HepG2 (cell line): ENCODE measurements around the gene MYOM1. TPM values are rescaled to one million over a fixed set of nuclear protein-coding genes. Genes with fewer than 3 reads are reported as not detected.

Source experiments
- ATAC-seq: fragments of 200-7000 bp; cut with Tn5 transposase; 3 replicates; pipeline ENCODE4 v1.9.1; 2020; ENCODE audit warnings: mild to moderate bottlenecking, moderate library complexity
- BruUV-seq: library from RNA; stranded (reverse); fragments of 400-500 nt; replicated peaks from 2 replicates; lab custom pipeline; 2021; lab: Mats Ljungman, UMichigan
- CTCF ChIA-PET: fragments of 300-600 bp; formaldehyde crosslinking; extraction: SDS; loops from one replicate; lab custom pipeline; 2021; ENCODE audit warnings: low total read pairs, inconsistent platforms, low intra/inter-chr PET ratio; lab: Yijun Ruan, JAX
- POLR2A ChIA-PET: fragments of 350-600 bp; sonication (Branson Sonifier 250); formaldehyde crosslinking; loops from one replicate; lab custom pipeline; 2020; ENCODE audit warnings: antibody characterized with exemption, inconsistent platforms; lab: Yijun Ruan, JAX
- DNase-seq: peaks from one replicate; pipeline ENCODE4 v3.0.0-alpha.2; 2015; ENCODE audit warnings: low spot score
- FAIRE-seq: peaks from 3 replicates; lab custom pipeline; 2011; peaks lifted over from hg19 to GRCh38; lab: Jason Lieb, UNC
- H2AFZ ChIP-seq: one replicate; pipeline ENCODE4 v1.6.1; 2011; ENCODE audit warnings: low read length, inconsistent platforms
- H3K27ac ChIP-seq: fragments of 300-600 bp; 3 replicates; pipeline ENCODE4 v1.8.0; 2011; ENCODE audit warnings: mixed run types, mild to moderate bottlenecking, mixed read lengths, low read length, inconsistent platforms; ENCODE audit not compliant: insufficient read depth; ENCODE audit errors: extremely low read length
- H3K27me3 ChIP-seq, 2 experiments: fragments of 200-600 bp in 1 of 2; 2 replicates in 1 of 2; 3 replicates in 1 of 2; pipeline versions ENCODE4 v1.6.0 to v1.8.0; 2011; ENCODE audit warnings: low read length in 2 of 2, mild to moderate bottlenecking in 2 of 2, moderate library complexity in 2 of 2, inconsistent platforms in 1 of 2; ENCODE audit not compliant: insufficient read depth in 2 of 2, control insufficient read depth in 1 of 2
- H3K36me3 ChIP-seq, 2 experiments: fragments of 200-600 bp in 1 of 2; replicated peaks in 1 of 2; 2 replicates in 1 of 2; 3 replicates in 1 of 2; pipeline versions ENCODE4 v1.5.1 to v1.8.0; 2011; ENCODE audit warnings: low read length in 2 of 2, inconsistent platforms in 1 of 2; ENCODE audit not compliant: insufficient read depth in 2 of 2, control insufficient read depth in 1 of 2
- H3K4me1 ChIP-seq: 2 replicates; pipeline ENCODE4 v1.5.1; 2012; ENCODE audit warnings: low read length, inconsistent platforms; ENCODE audit not compliant: insufficient read depth
- H3K4me2 ChIP-seq: 2 replicates; pipeline ENCODE4 v1.6.0; 2011; ENCODE audit warnings: low read depth, low read length, inconsistent platforms
- H3K4me3 ChIP-seq, 3 experiments: fragments of 200-600 bp in 1 of 3; sonication (generic), shearing (Covaris generic) in 1 of 3; replicated peaks in 1 of 3; 2 replicates each; pipeline ENCODE4 v1.5.1; 2011 to 2016; ENCODE audit warnings: low read length in 3 of 3, inconsistent platforms in 2 of 3, low read depth in 2 of 3, mild to moderate bottlenecking in 2 of 3, control low read depth in 1 of 3, mixed read lengths in 1 of 3; ENCODE audit not compliant: insufficient read depth in 1 of 3
- H3K79me2 ChIP-seq: one replicate; pipeline ENCODE4 v1.6.1; 2011; ENCODE audit warnings: low read length, inconsistent platforms; ENCODE audit not compliant: insufficient read depth
- H3K9ac ChIP-seq: 2 replicates; pipeline ENCODE4 v1.6.0; 2011; ENCODE audit warnings: mild to moderate bottlenecking, low read depth, low read length, inconsistent platforms; ENCODE audit not compliant: insufficient read depth
- H3K9me3 ChIP-seq: 2 replicates; pipeline ENCODE4 v1.5.1; 2012; ENCODE audit warnings: mild to moderate bottlenecking, low read length
- H4K20me1 ChIP-seq: 2 replicates; pipeline ENCODE4 v1.6.0; 2011; ENCODE audit warnings: inconsistent platforms, mild to moderate bottlenecking, low read length, moderate library complexity; ENCODE audit not compliant: insufficient read depth
- BCL6 ChIP-seq: IDR thresholded peaks from 2 replicates; pipeline ENCODE4 v1.6.1; 2016; ENCODE audit warnings: missing genetic modification reagents, missing compliant biosample characterization
- BRD4 ChIP-seq: sonication (generic); formaldehyde crosslinking; IDR thresholded peaks from 2 replicates; pipeline ENCODE4 v1.4.0; 2020; ENCODE audit warnings: missing genetic modification reagents
- CC2D1A ChIP-seq: sonication (generic); formaldehyde crosslinking; IDR thresholded peaks from 2 replicates; pipeline ENCODE4 v1.8.1; 2023; ENCODE audit warnings: mild to moderate bottlenecking, missing genetic modification reagents
- DNMT1 ChIP-seq: sonication (generic); formaldehyde crosslinking; IDR thresholded peaks from 2 replicates; pipeline ENCODE4 v1.5.1; 2020; ENCODE audit warnings: mild to moderate bottlenecking, missing genetic modification reagents
- LCORL ChIP-seq, 2 experiments: fragments of 450-650 bp in 1 of 2; sonication (generic) in 1 of 2; formaldehyde crosslinking in 1 of 2; IDR thresholded peaks; 2 replicates each; pipeline versions ENCODE4 v1.5.0 to v1.6.1; 2017 to 2020; ENCODE audit warnings: antibody characterized with exemption in 1 of 2, missing genetic modification reagents in 1 of 2
- MBD4 ChIP-seq: IDR thresholded peaks from 2 replicates; pipeline ENCODE4 v1.6.1; 2012; ENCODE audit warnings: low read length, inconsistent platforms, borderline replicate concordance
- NFYB ChIP-seq: sonication (generic); formaldehyde crosslinking; IDR thresholded peaks from 2 replicates; pipeline ENCODE4 v1.4.0; 2020; ENCODE audit warnings: missing genetic modification reagents
- RFX5 ChIP-seq: IDR thresholded peaks from 2 replicates; pipeline ENCODE4 v1.6.1; 2011; ENCODE audit warnings: low read depth, low read length, improper control_type of control experiment
- YEATS4 ChIP-seq: sonication (generic); formaldehyde crosslinking; IDR thresholded peaks from 2 replicates; pipeline ENCODE4 v1.4.0; 2020; ENCODE audit warnings: missing genetic modification reagents, borderline replicate concordance
- ZNF615 ChIP-seq: sonication (generic); formaldehyde crosslinking; IDR thresholded peaks from 2 replicates; pipeline ENCODE4 v1.5.0; 2020; ENCODE audit warnings: mild to moderate bottlenecking, missing genetic modification reagents, borderline replicate concordance
- ZNF746 ChIP-seq: sonication (generic); formaldehyde crosslinking; IDR thresholded peaks from 2 replicates; pipeline ENCODE4 v1.8.0; 2022; ENCODE audit warnings: mild to moderate bottlenecking, missing genetic modification reagents
- ZNF747 ChIP-seq: sonication (generic); formaldehyde crosslinking; IDR thresholded peaks from 2 replicates; pipeline ENCODE4 v1.8.1; 2023; ENCODE audit warnings: missing genetic modification reagents, mild to moderate bottlenecking, borderline replicate concordance
- ZZZ3 ChIP-seq: sonication (generic); formaldehyde crosslinking; IDR thresholded peaks from 2 replicates; pipeline ENCODE4 v1.4.0; 2020; ENCODE audit warnings: missing genetic modification reagents, mild to moderate bottlenecking, borderline replicate concordance
- WGBS: methylation state at CpG from one replicate; pipeline ENCODE4 v1.1.6; 2017; ENCODE audit warnings: low lambda C conversion rate; 5-methylcytosine and 5-hydroxymethylcytosine counted together
- in situ Hi-C: cut with HindIII; loops from 2 replicates; pipeline ENCODE4 v1.10.0; 2017; ENCODE audit warnings: low pct_unique_long_range_greater_than_20kb; ENCODE audit not compliant: extremely low pct_ligation_motif_present
- intact Hi-C: fragments of 100-400 bp; cut with micrococcal nuclease; formaldehyde crosslinking; loops from one replicate; pipeline ENCODE4 v1.10.0; 2022; ENCODE audit not compliant: unreplicated experiment
- polyA plus RNA-seq, 8 experiments: library from polyadenylated mRNA; depleted of rRNA in 3 of 8; stranded (reverse) in 7 of 8; unstranded in 1 of 8; fragments of >200 nt; fragmentation: Illumina TruSeq in 4 of 8; extraction: Trizol in 4 of 8; gene quantifications; 2 replicates each; pipeline versions ENCODE4 v1.2.1 to v1.2.3, GENCODE V29; 2011 to 2016; ENCODE audit warnings: low read depth in 4 of 8, missing spikeins in 1 of 8, mixed read lengths in 1 of 8; ENCODE audit not compliant: insufficient read depth in 1 of 8
- total RNA-seq, 5 experiments: library from RNA; depleted of rRNA; stranded (reverse); fragments of >200 nt; fragmentation: Illumina TruSeq; extraction: Trizol; gene quantifications; 2 replicates each; pipeline ENCODE4 v1.2.3, GENCODE V29; 2016; ENCODE audit warnings: low read depth in 1 of 5
- TF ChIP-seq, protein P1 (sequence below): sonication (generic); formaldehyde crosslinking; IDR thresholded peaks from 2 replicates; pipeline ENCODE4 v1.5.0; 2020; ENCODE audit warnings: mild to moderate bottlenecking, missing genetic modification reagents, borderline replicate concordance
- TF ChIP-seq, protein P2 (sequence below): sonication (generic); formaldehyde crosslinking; IDR thresholded peaks from 2 replicates; pipeline ENCODE4 v1.5.1; 2020; ENCODE audit warnings: mild to moderate bottlenecking, missing genetic modification reagents, moderate library complexity

The MYOM1 gene
- total and polyA plus RNA-seq, 2 of the 13 experiments (the other 11 are each of a cell fraction or from before 2014, with no cell fraction given), result 0.46 to 0.98 TPM

DNA sequence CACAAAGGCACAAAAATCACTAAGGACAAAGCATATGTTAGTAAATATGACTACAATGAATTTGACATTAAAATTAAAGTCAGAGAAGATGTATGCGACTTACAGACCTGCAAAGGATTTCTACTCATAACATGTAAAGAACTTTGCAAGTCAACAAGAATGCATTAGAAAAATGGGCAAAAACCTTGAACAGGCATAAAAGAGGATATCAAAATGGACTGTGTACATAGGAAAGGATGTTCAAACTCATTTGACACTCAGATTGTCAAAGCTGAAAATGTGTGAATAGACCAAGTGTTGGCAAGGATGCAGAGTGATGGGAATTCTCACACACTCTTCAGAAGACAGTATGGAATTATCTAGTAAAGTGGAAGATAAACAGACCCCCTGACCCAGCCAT is 94.9 kb downstream of the MYOM1 start:
- 85% methylated on average over 1 of the region's 1 CpG for WGBS
- in situ Hi-C loops, result no loop called here
- no peaks in the 10 kb centered on the region for H4K20me1 ChIP-seq
- no peak overlapping the region for H2AFZ ChIP-seq
- H3K4me2 ChIP-seq, result no peak overlapping the region
- ChIA-PET POLR2A (no interaction called here), CTCF (no interaction called here)
- H3K27ac ChIP-seq, result no peak overlapping the region
- no peaks in the 10 kb centered on the region for H3K27me3 ChIP-seq
- no peak for ATAC-seq
- peaks cover 32% of the 10 kb centered on the region for H3K4me1 ChIP-seq
- no peaks in the 10 kb centered on the region for H3K79me2 ChIP-seq
- H3K4me3 ChIP-seq, result no peak overlapping the region
- no peak for FAIRE-seq
- H3K9ac ChIP-seq, result no peak overlapping the region
- intact Hi-C loops, result loop anchor here (5.0 to 10.0 kb wide), 2 partner anchors 113 to 190 kb away; partner anchors contain the start of gene LPIN2
- no peaks in the 10 kb centered on the region for H3K36me3 ChIP-seq
- no peaks in the 10 kb centered on the region for H3K9me3 ChIP-seq
- no peak for DNase-seq
- BruUV-seq, result no TSS peak
- no peak for TF ChIP-seq ZNF746
- TF ChIP-seq MBD4, result no peak
- TF ChIP-seq CC2D1A (CRISPR knock-in tag), result no peak
- no peak for TF ChIP-seq LCORL (IDR thresholded peaks at IDR 0.05)
- no peak for TF ChIP-seq LCORL (CRISPR knock-in tag; IDR thresholded peaks at IDR 0.05)
- TF ChIP-seq, protein P1, sequence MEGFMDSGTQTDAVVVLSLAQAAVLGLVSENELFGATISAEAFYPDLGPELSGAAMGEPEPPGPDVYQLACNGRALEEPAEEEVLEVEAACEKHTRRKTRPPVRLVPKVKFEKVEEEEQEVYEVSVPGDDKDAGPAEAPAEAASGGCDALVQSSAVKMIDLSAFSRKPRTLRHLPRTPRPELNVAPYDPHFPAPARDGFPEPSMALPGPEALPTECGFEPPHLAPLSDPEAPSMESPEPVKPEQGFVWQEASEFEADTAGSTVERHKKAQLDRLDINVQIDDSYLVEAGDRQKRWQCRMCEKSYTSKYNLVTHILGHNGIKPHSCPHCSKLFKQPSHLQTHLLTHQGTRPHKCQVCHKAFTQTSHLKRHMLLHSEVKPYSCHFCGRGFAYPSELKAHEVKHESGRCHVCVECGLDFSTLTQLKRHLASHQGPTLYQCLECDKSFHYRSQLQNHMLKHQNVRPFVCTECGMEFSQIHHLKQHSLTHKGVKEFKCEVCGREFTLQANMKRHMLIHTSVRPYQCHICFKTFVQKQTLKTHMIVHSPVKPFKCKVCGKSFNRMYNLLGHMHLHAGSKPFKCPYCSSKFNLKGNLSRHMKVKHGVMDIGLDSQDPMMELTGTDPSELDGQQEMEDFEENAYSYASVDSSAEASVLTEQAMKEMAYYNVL (CRISPR knock-in tag), result no peak
- TF ChIP-seq RFX5, result no peak
- TF ChIP-seq YEATS4 (CRISPR knock-in tag), result no peak
- no peak for TF ChIP-seq BRD4 (CRISPR knock-in tag)
- no peak for TF ChIP-seq DNMT1
- TF ChIP-seq, protein P2, sequence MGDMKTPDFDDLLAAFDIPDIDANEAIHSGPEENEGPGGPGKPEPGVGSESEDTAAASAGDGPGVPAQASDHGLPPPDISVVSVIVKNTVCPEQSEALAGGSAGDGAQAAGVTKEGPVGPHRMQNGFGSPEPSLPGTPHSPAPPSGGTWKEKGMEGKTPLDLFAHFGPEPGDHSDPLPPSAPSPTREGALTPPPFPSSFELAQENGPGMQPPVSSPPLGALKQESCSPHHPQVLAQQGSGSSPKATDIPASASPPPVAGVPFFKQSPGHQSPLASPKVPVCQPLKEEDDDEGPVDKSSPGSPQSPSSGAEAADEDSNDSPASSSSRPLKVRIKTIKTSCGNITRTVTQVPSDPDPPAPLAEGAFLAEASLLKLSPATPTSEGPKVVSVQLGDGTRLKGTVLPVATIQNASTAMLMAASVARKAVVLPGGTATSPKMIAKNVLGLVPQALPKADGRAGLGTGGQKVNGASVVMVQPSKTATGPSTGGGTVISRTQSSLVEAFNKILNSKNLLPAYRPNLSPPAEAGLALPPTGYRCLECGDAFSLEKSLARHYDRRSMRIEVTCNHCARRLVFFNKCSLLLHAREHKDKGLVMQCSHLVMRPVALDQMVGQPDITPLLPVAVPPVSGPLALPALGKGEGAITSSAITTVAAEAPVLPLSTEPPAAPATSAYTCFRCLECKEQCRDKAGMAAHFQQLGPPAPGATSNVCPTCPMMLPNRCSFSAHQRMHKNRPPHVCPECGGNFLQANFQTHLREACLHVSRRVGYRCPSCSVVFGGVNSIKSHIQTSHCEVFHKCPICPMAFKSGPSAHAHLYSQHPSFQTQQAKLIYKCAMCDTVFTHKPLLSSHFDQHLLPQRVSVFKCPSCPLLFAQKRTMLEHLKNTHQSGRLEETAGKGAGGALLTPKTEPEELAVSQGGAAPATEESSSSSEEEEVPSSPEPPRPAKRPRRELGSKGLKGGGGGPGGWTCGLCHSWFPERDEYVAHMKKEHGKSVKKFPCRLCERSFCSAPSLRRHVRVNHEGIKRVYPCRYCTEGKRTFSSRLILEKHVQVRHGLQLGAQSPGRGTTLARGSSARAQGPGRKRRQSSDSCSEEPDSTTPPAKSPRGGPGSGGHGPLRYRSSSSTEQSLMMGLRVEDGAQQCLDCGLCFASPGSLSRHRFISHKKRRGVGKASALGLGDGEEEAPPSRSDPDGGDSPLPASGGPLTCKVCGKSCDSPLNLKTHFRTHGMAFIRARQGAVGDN, result no peak
- TF ChIP-seq ZZZ3 (CRISPR knock-in tag), result no peak
- TF ChIP-seq ZNF747 (CRISPR knock-in tag), result no peak
- no peak for TF ChIP-seq BCL6 (CRISPR knock-in tag)
- no peak for TF ChIP-seq ZNF615
- no peak for TF ChIP-seq NFYB (CRISPR knock-in tag)
